22Rv1 (cell line): ENCODE data around the gene TCF25.

ENCODE experiments used
- H3K27ac ChIP-seq: fragments of 450-650 bp; 2 replicates; pipeline ENCODE4 v1.5.1; 2017
- CTCF ChIP-seq: fragments of 450-650 bp; IDR thresholded peaks from 2 replicates; pipeline ENCODE4 v1.5.1; 2017; ENCODE audit warnings: mild to moderate bottlenecking
- ZFX ChIP-seq: fragments of 450-650 bp; IDR thresholded peaks from 2 replicates; pipeline ENCODE4 v1.6.1; 2017; ENCODE audit warnings: antibody characterized with exemption, borderline replicate concordance

The TCF25 gene

GRCh38 chr16:89953671-89954406, 80.4 kb downstream of the TCF25 start:
- H3K27ac ChIP-seq: no peak overlapping the region
- TF ChIP-seq CTCF (no peak), ZFX (no peak)

GRCh38 chr16:89954462-89954861, 81.1 kb downstream of the TCF25 start:
- no peak overlapping the region for H3K27ac ChIP-seq
- TF ChIP-seq ZFX (no peak), CTCF (no peak)

- TF ChIP-seq ZFX (no peak), CTCF (no peak)
- H3K27ac ChIP-seq: no peak overlapping the region
Observed at GRCh38 chr16:89955001-89955685, 81.8 kb downstream of the TCF25 start.

GRCh38 chr16:89956505-89957215, 83.3 kb downstream of the TCF25 start:
- no peak overlapping the region for H3K27ac ChIP-seq
- TF ChIP-seq ZFX (no peak), CTCF (no peak)

- TF ChIP-seq CTCF: no peak
- TF ChIP-seq ZFX: no peak
- no peak overlapping the region; the same call in 1 of the 2 replicates for H3K27ac ChIP-seq
Observed at GRCh38 chr16:89957216-89957785, 83.9 kb downstream of the TCF25 start.

GRCh38 chr16:89958068-89958467, 84.7 kb downstream of the TCF25 start:
- TF ChIP-seq ZFX: no peak
- H3K27ac ChIP-seq: no peak overlapping the region; the same call in 1 of the 2 replicates

- no peak overlapping the region for H3K27ac ChIP-seq
- TF ChIP-seq CTCF: no peak
- no peak for TF ChIP-seq ZFX
Observed at GRCh38 chr16:89958596-89958995, 85.2 kb downstream of the TCF25 start.
